ENCODE results near the gene P3H2. TPM values are rescaled to one million over a fixed set of nuclear protein-coding genes. Genes with fewer than 3 reads are reported as not detected.

P3H2 gene
- total RNA-seq, 2 donors from 2014 or later: 14.6 to 22.2 TPM

Other genes starting within 250 kb of the P3H2 start
- 1 to 10 TPM; 2.2 to 2.4 TPM for gene CLDN1, start 201.5 kb upstream of the P3H2 start, total RNA-seq

Data from colonic mucosa (tissue), 2 donors.